Ovary (tissue), 3 donors: ENCODE data around the gene ABTB2.

Source experiments
- CTCF ChIP-seq, 3 donors: fragments of 450-650 bp in 2 of 3; fragments of 200-600 bp in 1 of 3; IDR thresholded peaks; one replicate each; pipeline versions ENCODE4 v1.5.1 to v1.8.0; 2016 to 2022; ENCODE audit warnings: antibody characterized with exemption in 3 of 3, mild to moderate bottlenecking in 1 of 3
- EP300 ChIP-seq: sonication (generic); formaldehyde crosslinking; IDR thresholded peaks from one replicate; pipeline ENCODE4 v1.6.1; 2017; ENCODE audit warnings: antibody characterized with exemption
- POLR2A ChIP-seq: fragments of 450-650 bp; IDR thresholded peaks from one replicate; pipeline ENCODE4 v1.6.1; 2017; ENCODE audit warnings: antibody characterized with exemption, mild to moderate bottlenecking, moderate library complexity
- donor health status: DM: no; HTN: no; CAD: no.

- TF ChIP-seq CTCF (IDR thresholded peaks at IDR 0.05) = no peak
- TF ChIP-seq POLR2A = no peak
- TF ChIP-seq EP300 = no peak
Observed at GRCh38 chr11:34166806-34167740, 190.7 kb downstream of the ABTB2 start.
